ENCODE data around the gene INAFM1. TPM values are rescaled to one million over a fixed set of nuclear protein-coding genes. Genes with fewer than 3 reads are reported as not detected.

Gene INAFM1
- polyA plus RNA-seq, 1 of the 3 experiments (the other 2 are of a cell fraction) = 5.5 TPM

DNA sequence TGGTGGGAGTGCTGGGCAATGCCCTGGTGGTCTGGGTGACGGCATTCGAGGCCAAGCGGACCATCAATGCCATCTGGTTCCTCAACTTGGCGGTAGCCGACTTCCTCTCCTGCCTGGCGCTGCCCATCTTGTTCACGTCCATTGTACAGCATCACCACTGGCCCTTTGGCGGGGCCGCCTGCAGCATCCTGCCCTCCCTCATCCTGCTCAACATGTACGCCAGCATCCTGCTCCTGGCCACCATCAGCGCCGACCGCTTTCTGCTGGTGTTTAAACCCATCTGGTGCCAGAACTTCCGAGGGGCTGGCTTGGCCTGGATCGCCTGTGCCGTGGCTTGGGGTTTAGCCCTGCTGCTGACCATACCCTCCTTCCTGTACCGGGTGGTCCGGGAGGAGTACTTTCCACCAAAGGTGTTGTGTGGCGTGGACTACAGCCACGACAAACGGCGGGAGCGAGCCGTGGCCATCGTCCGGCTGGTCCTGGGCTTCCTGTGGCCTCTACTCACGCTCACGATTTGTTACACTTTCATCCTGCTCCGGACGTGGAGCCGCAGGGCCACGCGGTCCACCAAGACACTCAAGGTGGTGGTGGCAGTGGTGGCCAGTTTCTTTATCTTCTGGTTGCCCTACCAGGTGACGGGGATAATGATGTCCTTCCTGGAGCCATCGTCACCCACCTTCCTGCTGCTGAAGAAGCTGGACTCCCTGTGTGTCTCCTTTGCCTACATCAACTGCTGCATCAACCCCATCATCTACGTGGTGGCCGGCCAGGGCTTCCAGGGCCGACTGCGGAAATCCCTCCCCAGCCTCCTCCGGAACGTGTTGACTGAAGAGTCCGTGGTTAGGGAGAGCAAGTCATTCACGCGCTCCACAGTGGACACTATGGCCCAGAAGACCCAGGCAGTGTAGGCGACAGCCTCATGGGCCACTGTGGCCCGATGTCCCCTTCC is 45.5 kb downstream of the INAFM1 start:
- no peak overlapping the region for H2AFZ ChIP-seq (ENCODE audit: low read depth)
- H3K9me3 ChIP-seq = no peaks in the 10 kb centered on the region
- no peaks in the 10 kb centered on the region for H3K27me3 ChIP-seq (ENCODE audit: insufficient read depth)
- no peaks in the 10 kb centered on the region for H4K20me1 ChIP-seq (ENCODE audit: insufficient read depth)
- H3K36me3 ChIP-seq (replicated peaks in 1 of 2; ENCODE audit: control insufficient read depth in 1 of 2, insufficient read depth in 2 of 2, low read length in 1 of 2) = no peaks in the 10 kb centered on the region
- H3F3A ChIP-seq (replicated peaks; ENCODE audit: insufficient read depth) = peaks cover 4% of the 10 kb centered on the region
- no peak overlapping the region for H3K27ac ChIP-seq (ENCODE audit: low read depth in 2 of 2, low read length in 1 of 2)
- no peak overlapping the region for H3K4me3 ChIP-seq (ENCODE audit: low read depth in 2 of 2, low read length in 1 of 2)
- no peak for DNase-seq
- H3K9ac ChIP-seq = no peak overlapping the region
- POLR2A ChIA-PET = no interaction called here
- H3K4me2 ChIP-seq = no peak overlapping the region
- TF ChIP-seq RXRA (IDR thresholded peaks at IDR 0.05; ENCODE audit: borderline replicate concordance, low read depth) = no peak
- TF ChIP-seq, protein P1, sequence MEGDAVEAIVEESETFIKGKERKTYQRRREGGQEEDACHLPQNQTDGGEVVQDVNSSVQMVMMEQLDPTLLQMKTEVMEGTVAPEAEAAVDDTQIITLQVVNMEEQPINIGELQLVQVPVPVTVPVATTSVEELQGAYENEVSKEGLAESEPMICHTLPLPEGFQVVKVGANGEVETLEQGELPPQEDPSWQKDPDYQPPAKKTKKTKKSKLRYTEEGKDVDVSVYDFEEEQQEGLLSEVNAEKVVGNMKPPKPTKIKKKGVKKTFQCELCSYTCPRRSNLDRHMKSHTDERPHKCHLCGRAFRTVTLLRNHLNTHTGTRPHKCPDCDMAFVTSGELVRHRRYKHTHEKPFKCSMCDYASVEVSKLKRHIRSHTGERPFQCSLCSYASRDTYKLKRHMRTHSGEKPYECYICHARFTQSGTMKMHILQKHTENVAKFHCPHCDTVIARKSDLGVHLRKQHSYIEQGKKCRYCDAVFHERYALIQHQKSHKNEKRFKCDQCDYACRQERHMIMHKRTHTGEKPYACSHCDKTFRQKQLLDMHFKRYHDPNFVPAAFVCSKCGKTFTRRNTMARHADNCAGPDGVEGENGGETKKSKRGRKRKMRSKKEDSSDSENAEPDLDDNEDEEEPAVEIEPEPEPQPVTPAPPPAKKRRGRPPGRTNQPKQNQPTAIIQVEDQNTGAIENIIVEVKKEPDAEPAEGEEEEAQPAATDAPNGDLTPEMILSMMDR (IDR thresholded peaks at IDR 0.05) = no peak
- no peak for TF ChIP-seq EZH2phosphoT487 (IDR thresholded peaks at IDR 0.05; ENCODE audit: borderline replicate concordance, low read depth)
- TF ChIP-seq CHD2 (IDR thresholded peaks at IDR 0.05; ENCODE audit: low read length, partially characterized antibody) = no peak
- TF ChIP-seq FOXM1 (IDR thresholded peaks at IDR 0.05; ENCODE audit: low read depth) = no peak
- no peak for TF ChIP-seq TAF1 (IDR thresholded peaks at IDR 0.05; ENCODE audit: borderline replicate concordance, low read depth, low read length)
- no peak for TF ChIP-seq NFIC (IDR thresholded peaks at IDR 0.05; ENCODE audit: borderline replicate concordance)
- no peak for TF ChIP-seq NRF1 (IDR thresholded peaks at IDR 0.05; ENCODE audit: low read depth, low read length)
- TF ChIP-seq TEAD4 (IDR thresholded peaks at IDR 0.05; ENCODE audit: borderline replicate concordance, insufficient read depth) = no peak
- TF ChIP-seq, protein P2, sequence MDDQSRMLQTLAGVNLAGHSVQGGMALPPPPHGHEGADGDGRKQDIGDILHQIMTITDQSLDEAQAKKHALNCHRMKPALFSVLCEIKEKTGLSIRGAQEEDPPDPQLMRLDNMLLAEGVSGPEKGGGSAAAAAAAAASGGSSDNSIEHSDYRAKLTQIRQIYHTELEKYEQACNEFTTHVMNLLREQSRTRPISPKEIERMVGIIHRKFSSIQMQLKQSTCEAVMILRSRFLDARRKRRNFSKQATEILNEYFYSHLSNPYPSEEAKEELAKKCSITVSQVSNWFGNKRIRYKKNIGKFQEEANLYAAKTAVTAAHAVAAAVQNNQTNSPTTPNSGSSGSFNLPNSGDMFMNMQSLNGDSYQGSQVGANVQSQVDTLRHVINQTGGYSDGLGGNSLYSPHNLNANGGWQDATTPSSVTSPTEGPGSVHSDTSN (IDR thresholded peaks at IDR 0.05) = no peak
- no peaks in the 10 kb centered on the region for H3K79me2 ChIP-seq (ENCODE audit: insufficient read depth)
- CTCF ChIA-PET = interaction anchor here (1.0 to 1.9 kb wide), 3 partner anchors 24 to 71 kb away, joined by 3 to 5 read pairs (median 3); partner anchors contain the start of gene DHX34
- no peaks in the 10 kb centered on the region for H3K9me2 ChIP-seq
- no peaks in the 10 kb centered on the region for H3K4me1 ChIP-seq (ENCODE audit: control insufficient read depth in 1 of 2, insufficient read depth in 2 of 2, low read depth in 1 of 2, low read length in 1 of 2)
- 76% methylated on average over 44 of the region's 46 CpGs for WGBS (ENCODE audit: low lambda C conversion rate)

DNA sequence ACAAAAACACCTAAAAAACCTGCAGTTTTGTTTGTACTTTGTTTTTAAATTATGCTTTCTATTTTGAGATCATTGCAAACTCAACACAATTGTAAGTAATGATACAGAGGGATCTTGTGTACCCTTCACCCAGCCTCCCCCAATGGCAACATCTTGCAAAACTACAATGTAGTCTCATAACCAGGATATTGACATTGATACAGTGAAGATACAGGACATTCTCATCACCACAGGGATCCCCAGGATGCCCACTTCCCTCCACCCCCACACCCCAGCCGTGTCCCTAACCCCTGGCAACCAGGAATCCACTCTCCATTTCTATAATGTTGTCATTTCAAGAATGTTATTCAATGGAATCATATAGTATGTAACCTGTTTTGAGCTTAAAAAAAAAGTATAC is 46.9 kb downstream of the INAFM1 start:
- POLR2A ChIA-PET = no interaction called here
- DNase-seq = no peak
- H2AFZ ChIP-seq (ENCODE audit: low read depth) = no peak overlapping the region
- H3F3A ChIP-seq (replicated peaks; ENCODE audit: insufficient read depth) = no peaks in the 10 kb centered on the region
- H3K9me2 ChIP-seq = no peaks in the 10 kb centered on the region
- WGBS (ENCODE audit: low lambda C conversion rate) = 13% methylated on average over 1 of the region's 1 CpG
- H3K9ac ChIP-seq = no peak overlapping the region
- CTCF ChIA-PET = interaction anchor here (0.9 to 1.9 kb wide), 2 partner anchors 17 to 69 kb away, joined by 4 to 5 read pairs; no protein-coding TSS in a partner anchor
- no peaks in the 10 kb centered on the region for H3K36me3 ChIP-seq (replicated peaks in 1 of 2; ENCODE audit: control insufficient read depth in 1 of 2, insufficient read depth in 2 of 2, low read length in 1 of 2)
- H3K79me2 ChIP-seq (ENCODE audit: insufficient read depth) = no peaks in the 10 kb centered on the region
- H3K4me3 ChIP-seq (ENCODE audit: low read depth in 2 of 2, low read length in 1 of 2) = no peak overlapping the region
- H3K4me2 ChIP-seq = no peak overlapping the region
- no peaks in the 10 kb centered on the region for H3K4me1 ChIP-seq (ENCODE audit: control insufficient read depth in 1 of 2, insufficient read depth in 2 of 2, low read depth in 1 of 2, low read length in 1 of 2)
- no peak for TF ChIP-seq JUND (IDR thresholded peaks at IDR 0.05)
- no peak for TF ChIP-seq FOXM1 (IDR thresholded peaks at IDR 0.05; ENCODE audit: low read depth)
- no peak overlapping the region for H3K27ac ChIP-seq (ENCODE audit: low read depth in 2 of 2, low read length in 1 of 2)
- H4K20me1 ChIP-seq (ENCODE audit: insufficient read depth) = no peaks in the 10 kb centered on the region
- H3K27me3 ChIP-seq (ENCODE audit: insufficient read depth) = no peaks in the 10 kb centered on the region
- no peaks in the 10 kb centered on the region for H3K9me3 ChIP-seq
